Activated CD8-positive, alpha-beta memory T cell treated with anti-CD3 and anti-CD28 coated beads for 36 hours (primary cell): Measurements from ENCODE around the gene ESAM. TPM values are rescaled to one million over a fixed set of nuclear protein-coding genes. Genes with fewer than 3 reads are reported as not detected.

Experiments
- CTCF ChIA-PET: fragments of 350-600 bp; sonication (Branson Sonifier 250); formaldehyde crosslinking; loops from one replicate; lab custom pipeline; 2021; ENCODE audit warnings: antibody characterized with exemption; lab: Charles Lee
- POLR2A ChIA-PET: fragments of 350-600 bp; sonication (Branson Sonifier 250); formaldehyde crosslinking; loops from one replicate; lab custom pipeline; 2021; ENCODE audit warnings: antibody characterized with exemption; lab: Charles Lee
- total RNA-seq, 2 experiments: library from RNA; stranded (reverse); gene quantifications; one replicate each; pipeline ENCODE4 v1.2.3, GENCODE V29; 2021

Gene ESAM
- total RNA-seq, 2 experiments from 2014 or later, result 0.94 to 0.95 TPM

GRCh38 chr11:124746621-124747243 lies 15.4 kb downstream of the ESAM start:
- ChIA-PET CTCF (interaction anchor here (0.5 to 5.7 kb wide), 16 partner anchors 9 to 124 kb away, joined by 3 to 40 read pairs (median 4); partner anchors contain the start of genes ESAM, MSANTD2 and TBRG1), POLR2A (interaction anchor here (1.3 to 1.5 kb wide), 2 partner anchors 11 to 74 kb away, joined by 3 to 4 read pairs; no protein-coding TSS in a partner anchor)

- ChIA-PET POLR2A (interaction anchor here (1.3 to 1.5 kb wide), 2 partner anchors 12 to 73 kb away, joined by 3 to 4 read pairs; no protein-coding TSS in a partner anchor), CTCF (interaction anchor here (0.5 to 5.7 kb wide), 19 partner anchors 9 to 1691 kb away, joined by 3 to 40 read pairs (median 4); partner anchors contain the start of genes ESAM, MSANTD2 and TBRG1)
Observed at GRCh38 chr11:124745835-124746620, 16.1 kb downstream of the ESAM start.

- ChIA-PET CTCF (interaction anchor here (0.5 to 5.7 kb wide), 6 partner anchors 11 to 1690 kb away, joined by 3 to 40 read pairs (median 4); partner anchors contain the start of gene ESAM), POLR2A (interaction anchor here (1.3 to 1.5 kb wide), 2 partner anchors 13 to 72 kb away, joined by 3 to 4 read pairs; no protein-coding TSS in a partner anchor)
Observed at GRCh38 chr11:124745270-124745834, 16.7 kb downstream of the ESAM start.

- POLR2A ChIA-PET, result no interaction called here
- CTCF ChIA-PET, result interaction anchor here (0.9 to 3.3 kb wide), 2 partner anchors 73 to 133 kb away, joined by 3 to 15 read pairs; no protein-coding TSS in a partner anchor
Observed at GRCh38 chr11:124743050-124743449, 19.0 kb downstream of the ESAM start.

GRCh38 chr11:124742555-124742954 lies 19.5 kb downstream of the ESAM start:
- ChIA-PET POLR2A (no interaction called here), CTCF (interaction anchor here (0.9 to 3.3 kb wide), 2 partner anchors 73 to 134 kb away, joined by 3 to 15 read pairs; no protein-coding TSS in a partner anchor)

DNA sequence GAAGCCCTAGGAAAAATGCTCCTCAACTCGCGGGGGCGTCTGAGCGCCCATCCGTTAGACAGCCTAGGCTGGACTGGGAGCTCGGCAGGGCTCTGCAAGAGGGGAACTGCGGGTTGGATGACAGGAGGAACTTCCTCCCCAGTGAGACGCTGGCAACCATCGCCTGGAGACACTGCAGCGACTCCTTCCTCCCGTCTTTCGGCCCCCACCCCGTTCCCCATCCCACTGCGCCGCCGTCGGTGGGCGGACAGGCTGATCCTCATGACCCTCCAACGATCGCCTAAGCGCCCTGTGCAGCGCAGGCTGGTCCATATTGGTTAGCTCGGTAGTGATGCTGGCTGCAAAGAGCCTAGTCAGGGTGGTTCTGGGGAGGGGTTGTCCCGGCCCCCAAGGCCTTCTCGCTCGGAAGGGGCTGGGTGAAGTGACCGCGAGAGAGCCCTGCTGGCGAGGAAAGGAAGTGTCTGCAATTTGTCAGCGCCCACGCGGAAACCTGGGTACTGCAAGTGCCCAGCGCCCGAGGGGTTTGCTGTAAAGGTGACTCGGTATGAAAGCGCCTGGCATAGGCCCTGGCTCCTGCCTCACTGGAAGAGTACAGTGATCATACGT lies 21.7 kb downstream of the ESAM start:
- ChIA-PET CTCF (interaction anchor here (1.2 to 2.3 kb wide), 5 partner anchors 9 to 70 kb away, joined by 3 to 9 read pairs (median 4); no protein-coding TSS in a partner anchor), POLR2A (no interaction called here)

DNA sequence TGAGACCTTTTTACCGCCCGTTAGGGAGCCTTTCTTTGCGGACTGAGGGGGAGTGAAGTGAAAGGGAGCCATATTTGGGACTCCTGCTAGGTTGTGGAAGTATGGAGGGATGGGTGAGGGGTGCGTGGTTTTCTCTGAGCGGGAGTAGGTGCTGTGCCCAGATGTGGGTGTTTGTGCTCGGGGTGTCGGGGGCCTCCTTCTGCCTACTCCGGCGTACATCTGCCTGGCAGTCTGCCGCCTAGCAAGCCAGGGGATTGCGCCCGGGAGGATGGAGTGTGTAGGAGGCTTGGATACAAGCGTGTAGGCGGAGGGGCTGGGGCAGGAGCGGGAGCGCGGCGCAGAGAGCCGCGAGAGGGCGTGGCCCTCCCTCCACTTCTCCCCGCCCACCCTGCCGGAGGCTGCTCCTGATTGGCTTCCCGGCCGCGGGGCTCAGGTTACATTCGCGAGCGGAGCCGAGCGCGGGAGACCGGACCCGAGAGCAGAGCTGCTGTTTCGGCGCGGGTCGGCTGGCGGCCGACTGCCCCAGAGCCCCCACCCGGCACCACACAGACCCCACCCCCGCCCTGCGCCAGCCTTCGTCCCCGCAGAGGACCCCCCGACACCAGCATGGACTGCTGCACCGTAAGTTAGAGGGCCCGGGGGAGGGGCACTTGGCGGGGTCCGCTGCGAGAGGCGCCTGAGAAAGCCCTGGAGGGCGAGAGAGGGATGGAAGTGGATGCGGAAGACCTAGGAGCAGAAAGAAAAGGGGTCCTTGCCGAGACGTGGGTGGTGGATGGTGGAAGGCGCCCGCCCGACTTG lies 22.4 kb downstream of the ESAM start, which contains the start of gene NRGN:
TSS of gene NRGN (plus strand) at position 464 of the 798 bp plus-strand sequence. CDS start at position 607, 143 bp downstream.
- ChIA-PET CTCF (interaction anchor here (1.2 to 2.3 kb wide), 5 partner anchors 9 to 69 kb away, joined by 3 to 9 read pairs (median 4); no protein-coding TSS in a partner anchor), POLR2A (no interaction called here)

DNA sequence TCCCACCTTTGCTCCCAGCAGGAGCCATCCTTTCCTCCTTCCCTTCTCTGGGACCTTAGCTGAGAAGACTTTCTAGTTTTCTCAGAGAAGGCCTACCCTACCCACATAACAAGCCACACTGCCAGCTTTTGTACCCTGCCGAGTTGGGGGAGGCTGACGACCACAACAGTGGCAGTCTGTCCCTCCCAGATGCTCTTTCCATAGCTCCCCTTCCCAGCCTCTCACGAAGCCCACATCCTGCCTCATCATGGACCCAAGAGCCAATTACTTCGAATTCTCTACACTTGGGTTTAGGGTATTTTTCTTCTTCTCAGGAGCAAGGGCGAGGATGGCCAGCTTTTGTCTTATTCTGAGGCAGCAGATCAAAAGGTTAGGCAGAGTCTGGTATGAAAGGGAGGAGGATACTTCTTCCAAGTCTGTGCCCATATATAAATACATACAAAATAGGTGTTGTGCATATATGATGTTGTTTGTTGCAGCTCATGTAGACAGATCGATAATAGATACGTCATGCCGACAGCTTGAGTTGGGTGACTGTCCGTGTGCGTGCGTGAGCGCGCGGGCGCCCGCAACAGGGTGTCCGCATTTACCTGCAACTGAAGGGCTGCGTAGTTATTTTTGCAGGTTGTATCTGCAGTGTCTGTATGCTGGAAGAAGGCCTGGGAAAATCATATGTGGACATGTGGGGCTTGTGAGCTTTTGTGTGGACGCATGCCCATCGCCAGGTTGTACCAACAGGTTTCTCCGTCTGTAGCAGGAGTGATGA lies 23.2 kb downstream of the ESAM start:
- ChIA-PET POLR2A (no interaction called here), CTCF (interaction anchor here (0.9 to 2.3 kb wide), 3 partner anchors 19 to 38 kb away, joined by 3 to 9 read pairs (median 3); partner anchors contain the start of gene ESAM)

- ChIA-PET CTCF (no interaction called here), POLR2A (no interaction called here)
Observed at GRCh38 chr11:124737638-124738305, 24.3 kb downstream of the ESAM start.

DNA sequence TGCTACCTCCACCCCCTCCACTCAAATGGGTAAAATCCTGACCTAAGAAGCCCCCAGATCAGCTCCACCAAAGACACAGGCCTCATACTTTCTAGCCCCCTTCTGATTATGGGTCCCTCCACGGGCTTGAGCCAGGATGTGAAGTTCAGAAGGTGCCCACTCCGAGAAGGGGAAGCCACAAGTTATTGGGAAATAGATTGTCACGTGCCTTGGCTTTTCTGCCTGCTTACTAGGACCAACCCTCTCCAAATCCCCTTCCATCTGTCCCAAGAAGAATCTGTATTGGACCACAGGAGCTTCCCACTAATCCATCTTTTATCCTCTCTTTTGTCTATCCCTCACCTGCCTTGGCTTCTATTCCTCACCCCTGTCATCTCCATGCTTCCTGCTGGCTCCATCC lies 25.4 kb downstream of the ESAM start:
- ChIA-PET CTCF (interaction anchor here (1.1 kb wide), 1 partner anchor 10 kb away, joined by 6 read pairs; no protein-coding TSS in a partner anchor), POLR2A (no interaction called here)

GRCh38 chr11:124732230-124732629 lies 29.9 kb downstream of the ESAM start:
- ChIA-PET CTCF (no interaction called here), POLR2A (no interaction called here)

GRCh38 chr11:124729571-124729970 lies 32.5 kb downstream of the ESAM start:
- CTCF ChIA-PET, result no interaction called here
- POLR2A ChIA-PET, result no interaction called here

GRCh38 chr11:124728134-124728533 lies 34.0 kb downstream of the ESAM start:
- ChIA-PET CTCF (interaction anchor here (0.5 to 1.0 kb wide), 2 partner anchors 54 to 866 kb away, joined by 3 read pairs; no protein-coding TSS in a partner anchor), POLR2A (no interaction called here)

DNA sequence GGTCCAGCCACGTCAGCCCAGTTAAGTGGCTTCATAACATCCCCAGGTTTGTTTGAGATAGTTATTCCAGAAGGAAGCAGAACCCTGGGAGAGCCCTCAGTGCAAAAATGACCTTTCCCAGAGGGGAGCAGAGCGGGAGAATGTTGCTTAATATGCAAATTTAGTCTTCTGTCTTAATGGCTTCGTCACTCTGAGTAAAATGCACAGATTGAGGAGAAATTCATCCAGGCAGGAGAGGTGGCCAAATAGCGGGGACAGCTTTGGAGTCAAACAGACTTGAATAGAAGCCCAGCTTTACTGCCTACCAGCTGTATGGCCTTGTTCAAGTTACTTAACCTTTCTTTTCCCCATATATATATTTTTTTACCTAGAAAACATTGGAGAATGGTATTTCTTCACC lies 34.6 kb downstream of the ESAM start:
- ChIA-PET CTCF (interaction anchor here (0.5 kb wide), 1 partner anchor 867 kb away, joined by 3 read pairs; no protein-coding TSS in a partner anchor), POLR2A (no interaction called here)

DNA sequence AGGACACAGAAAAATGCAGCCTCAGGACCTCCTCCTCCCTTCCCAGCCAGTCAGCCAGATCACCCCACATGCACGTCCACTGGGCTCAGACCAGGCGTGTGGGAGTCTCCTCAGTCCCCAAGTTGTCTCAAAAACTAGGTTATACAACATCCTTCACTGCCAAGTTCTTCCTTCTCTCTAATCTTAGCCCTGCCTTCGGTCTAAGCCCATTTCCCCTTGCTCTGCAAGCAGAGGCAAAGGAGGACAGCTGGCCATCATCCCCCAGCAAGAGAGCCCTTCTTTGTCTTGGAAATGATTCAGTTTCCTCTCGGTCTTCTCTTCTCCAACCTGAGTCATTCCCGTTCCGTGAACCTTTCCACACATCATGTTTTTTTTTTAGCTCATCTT lies 36.4 kb downstream of the ESAM start:
- CTCF ChIA-PET, result no interaction called here
- POLR2A ChIA-PET, result no interaction called here

DNA sequence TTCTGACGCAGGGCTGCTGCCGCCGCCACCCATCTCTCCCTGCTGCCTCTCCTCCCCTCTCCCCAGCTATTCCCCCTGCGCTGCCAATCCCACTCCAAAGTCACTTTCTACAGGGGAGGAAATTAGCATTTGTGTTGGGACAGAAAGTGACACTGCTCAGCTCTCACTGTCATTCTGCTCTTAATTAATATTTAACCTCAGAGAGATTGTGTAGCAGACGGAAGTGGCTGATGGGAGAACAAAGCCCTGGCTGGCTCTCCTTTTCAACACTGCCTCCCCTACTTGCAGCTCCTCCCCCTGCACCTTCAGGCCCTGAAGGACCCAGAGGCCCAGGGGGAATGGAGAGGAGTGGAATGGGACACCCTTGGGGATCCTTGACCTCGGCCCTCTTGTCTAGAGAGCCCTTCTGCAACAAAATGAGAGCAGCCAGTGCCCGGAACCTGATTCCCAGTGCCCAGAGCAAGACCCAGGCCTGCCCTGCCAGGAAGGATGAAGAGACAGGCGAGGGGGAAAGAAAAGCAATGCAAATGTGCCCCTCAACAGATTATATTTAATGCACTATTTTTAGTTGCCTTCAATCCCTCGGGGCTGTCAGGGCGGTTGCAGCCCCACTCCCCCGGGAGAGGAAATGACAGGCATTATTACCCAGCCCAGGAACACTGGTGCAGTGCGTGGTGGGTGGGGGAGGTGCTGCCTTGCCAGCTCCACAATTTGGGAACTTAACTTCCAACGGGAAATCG lies 36.9 kb downstream of the ESAM start:
- ChIA-PET POLR2A (no interaction called here), CTCF (no interaction called here)
